Loucy (cell line): ENCODE data around the gene SHB.

Source experiments
- CTCF ChIP-seq: fragments of 200-600 bp; sonication (generic); conservative IDR thresholded peaks from 2 replicates; pipeline ENCODE4 v1.5.1; 2014; ENCODE audit warnings: mild to moderate bottlenecking, antibody characterized with exemption, low read length
- EZH2phosphoT487 ChIP-seq: fragments of 200-600 bp; IDR thresholded peaks from 2 replicates; pipeline ENCODE4 v1.6.1; 2018; ENCODE audit warnings: antibody characterized with exemption, mild to moderate bottlenecking, moderate library complexity, borderline replicate concordance

- no peak for TF ChIP-seq CTCF
- no peak for TF ChIP-seq EZH2phosphoT487
These were observed 35.1 kb downstream of the SHB start for GRCh38 chr9:38033941-38034340.
